ENCODE measurements around the gene CNN1. TPM values are rescaled to one million over a fixed set of nuclear protein-coding genes. Genes with fewer than 3 reads are reported as not detected.
A peak's percentile ranks its signal among the peaks of the same experiment; 100 is the strongest.

The CNN1 gene
- total RNA-seq, 4 donors from 2014 or later = 2,283 to 3,774 (median 3,072) TPM

DNA sequence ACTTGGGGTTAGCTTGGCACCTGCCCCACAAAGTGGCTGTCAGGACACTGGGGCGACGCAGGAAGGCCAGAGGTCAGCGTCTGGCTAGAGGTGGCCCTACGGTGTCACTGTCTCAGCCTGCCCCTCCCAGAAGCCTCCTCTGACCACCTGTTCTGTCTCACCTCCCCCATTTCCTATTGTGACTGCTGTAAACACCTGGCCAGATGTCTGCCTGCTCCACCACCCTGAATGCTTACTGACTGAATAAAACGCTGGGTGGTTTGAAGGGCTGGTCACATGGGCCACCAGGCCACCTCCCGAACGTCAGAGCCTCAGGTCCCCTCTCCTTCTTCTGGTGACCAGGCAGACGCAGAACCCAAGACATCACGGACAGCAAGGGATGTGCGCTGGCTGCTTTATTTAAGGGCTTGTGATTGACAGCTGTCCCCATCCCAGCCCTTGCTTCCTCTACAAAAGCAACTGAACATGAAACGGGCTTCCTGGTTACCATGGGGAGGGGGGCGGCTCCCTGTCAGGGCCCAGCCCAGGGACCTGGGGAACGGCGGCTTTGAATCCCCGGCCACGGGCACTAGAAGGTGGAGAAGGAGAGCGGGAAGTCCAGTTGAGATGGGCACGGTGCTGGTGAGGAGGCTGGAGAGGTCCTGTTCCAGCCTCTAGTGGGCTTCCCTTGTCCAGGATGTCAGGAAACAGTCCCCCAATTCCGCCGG lies 14.2 kb downstream of the CNN1 start:
- Histone ChIP-seq H3K27ac (peak overlapping the region; percentile 80 to 95 (median 86)), H3K27me3 (no peaks in the 10 kb centered on the region), H3K4me1 (peaks cover 0 to 66% (median 9%) of the 10 kb centered on the region in 3 donors), H3K9me3 (no peaks in the 10 kb centered on the region), H3K4me3 (no peak overlapping the region), H3K36me3 (peaks cover 0 to 78% of the 10 kb centered on the region in 2 donors)
- TF ChIP-seq EP300 (IDR thresholded peaks at IDR 0.05) = no peak
- TF ChIP-seq, protein P1, sequence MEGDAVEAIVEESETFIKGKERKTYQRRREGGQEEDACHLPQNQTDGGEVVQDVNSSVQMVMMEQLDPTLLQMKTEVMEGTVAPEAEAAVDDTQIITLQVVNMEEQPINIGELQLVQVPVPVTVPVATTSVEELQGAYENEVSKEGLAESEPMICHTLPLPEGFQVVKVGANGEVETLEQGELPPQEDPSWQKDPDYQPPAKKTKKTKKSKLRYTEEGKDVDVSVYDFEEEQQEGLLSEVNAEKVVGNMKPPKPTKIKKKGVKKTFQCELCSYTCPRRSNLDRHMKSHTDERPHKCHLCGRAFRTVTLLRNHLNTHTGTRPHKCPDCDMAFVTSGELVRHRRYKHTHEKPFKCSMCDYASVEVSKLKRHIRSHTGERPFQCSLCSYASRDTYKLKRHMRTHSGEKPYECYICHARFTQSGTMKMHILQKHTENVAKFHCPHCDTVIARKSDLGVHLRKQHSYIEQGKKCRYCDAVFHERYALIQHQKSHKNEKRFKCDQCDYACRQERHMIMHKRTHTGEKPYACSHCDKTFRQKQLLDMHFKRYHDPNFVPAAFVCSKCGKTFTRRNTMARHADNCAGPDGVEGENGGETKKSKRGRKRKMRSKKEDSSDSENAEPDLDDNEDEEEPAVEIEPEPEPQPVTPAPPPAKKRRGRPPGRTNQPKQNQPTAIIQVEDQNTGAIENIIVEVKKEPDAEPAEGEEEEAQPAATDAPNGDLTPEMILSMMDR (IDR thresholded peaks at IDR 0.05) = no peak
- TF ChIP-seq POLR2A (IDR thresholded peaks at IDR 0.05) = no peak
- no peak for TF ChIP-seq POLR2AphosphoS5 (IDR thresholded peaks at IDR 0.05)
- WGBS, 2 donors (ENCODE audit: low coverage in 1 of 2) = 71% methylated on average over 4 of the region's 20 CpGs; no CpG with 5 or more reads in 1 of the 2 donors
- ATAC-seq = no peak

DNA sequence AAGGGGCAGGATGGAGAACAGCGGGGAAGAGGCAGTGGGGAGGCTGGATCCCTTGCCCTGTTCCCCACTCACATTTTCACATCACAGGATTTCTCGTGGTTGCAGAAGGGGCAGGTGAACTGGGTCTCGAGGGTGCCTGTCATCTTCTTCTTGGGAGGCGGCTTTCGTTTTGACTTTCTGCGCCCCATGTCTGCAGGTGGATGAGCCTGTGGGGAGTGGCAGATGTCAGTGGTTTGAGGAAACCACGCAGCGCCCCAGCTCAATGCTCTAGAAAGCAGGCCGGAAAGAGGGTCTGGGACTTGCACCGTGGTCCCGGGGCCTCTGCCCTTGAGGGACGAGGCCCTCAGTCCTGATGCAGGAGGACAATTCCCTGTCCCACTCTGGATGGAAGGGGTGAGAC lies 15.5 kb downstream of the CNN1 start:
- Histone ChIP-seq H3K27me3 (no peaks in the 10 kb centered on the region), H3K4me1 (peaks cover 0 to 63% (median 17%) of the 10 kb centered on the region in 3 donors), H3K4me3 (no peak overlapping the region), H3K27ac (peak overlapping the region in 1 of 4 donors; percentile 95), H3K36me3 (peaks cover 0 to 64% of the 10 kb centered on the region in 2 donors), H3K9me3 (no peaks in the 10 kb centered on the region)
- 80 to 88% methylated on average over 1 of the region's 12 CpGs for WGBS, 2 donors (ENCODE audit: low coverage in 1 of 2)
- ATAC-seq = no peak
- TF ChIP-seq POLR2AphosphoS5 (IDR thresholded peaks at IDR 0.05) = no peak
- TF ChIP-seq, protein P1 (IDR thresholded peaks at IDR 0.05) = no peak
- TF ChIP-seq EP300 (IDR thresholded peaks at IDR 0.05) = no peak
- TF ChIP-seq POLR2A (IDR thresholded peaks at IDR 0.05) = no peak

DNA sequence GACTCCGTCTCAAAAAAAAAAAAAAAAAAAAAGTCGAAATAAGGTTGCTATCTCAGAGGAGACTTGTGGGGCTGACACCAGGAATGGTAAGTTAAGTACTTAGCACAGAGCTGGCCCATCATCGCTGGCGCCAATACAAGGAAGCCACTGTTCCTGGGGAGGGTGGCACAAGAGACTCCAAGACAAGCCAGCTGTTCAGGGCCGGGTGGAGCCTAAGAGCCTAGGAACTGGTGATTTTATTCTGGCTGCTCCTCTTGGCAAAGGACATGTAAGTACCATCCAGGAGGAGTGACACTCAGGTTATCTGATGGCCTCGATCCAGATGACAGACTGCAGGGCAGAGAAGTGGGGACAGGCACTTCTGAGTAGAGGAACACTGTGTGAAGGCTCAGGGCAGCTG lies 16.6 kb downstream of the CNN1 start:
- H3K4me1 ChIP-seq = peaks cover 0 to 62% (median 17%) of the 10 kb centered on the region in 3 donors
- H3K27me3 ChIP-seq = no peaks in the 10 kb centered on the region
- no peaks in the 10 kb centered on the region for H3K9me3 ChIP-seq
- ATAC-seq = no peak
- WGBS, 2 donors (ENCODE audit: low coverage in 1 of 2) = 65 to 82% methylated on average over 4 of the region's 6 CpGs
- no peak overlapping the region for H3K27ac ChIP-seq
- H3K36me3 ChIP-seq = peaks cover 0 to 54% of the 10 kb centered on the region in 2 donors
- H3K4me3 ChIP-seq = no peak overlapping the region
- TF ChIP-seq POLR2AphosphoS5 (IDR thresholded peaks at IDR 0.05) (no peak), POLR2A (IDR thresholded peaks at IDR 0.05) (no peak), EP300 (IDR thresholded peaks at IDR 0.05) (no peak)
- TF ChIP-seq, protein P1 (IDR thresholded peaks at IDR 0.05) = no peak

DNA sequence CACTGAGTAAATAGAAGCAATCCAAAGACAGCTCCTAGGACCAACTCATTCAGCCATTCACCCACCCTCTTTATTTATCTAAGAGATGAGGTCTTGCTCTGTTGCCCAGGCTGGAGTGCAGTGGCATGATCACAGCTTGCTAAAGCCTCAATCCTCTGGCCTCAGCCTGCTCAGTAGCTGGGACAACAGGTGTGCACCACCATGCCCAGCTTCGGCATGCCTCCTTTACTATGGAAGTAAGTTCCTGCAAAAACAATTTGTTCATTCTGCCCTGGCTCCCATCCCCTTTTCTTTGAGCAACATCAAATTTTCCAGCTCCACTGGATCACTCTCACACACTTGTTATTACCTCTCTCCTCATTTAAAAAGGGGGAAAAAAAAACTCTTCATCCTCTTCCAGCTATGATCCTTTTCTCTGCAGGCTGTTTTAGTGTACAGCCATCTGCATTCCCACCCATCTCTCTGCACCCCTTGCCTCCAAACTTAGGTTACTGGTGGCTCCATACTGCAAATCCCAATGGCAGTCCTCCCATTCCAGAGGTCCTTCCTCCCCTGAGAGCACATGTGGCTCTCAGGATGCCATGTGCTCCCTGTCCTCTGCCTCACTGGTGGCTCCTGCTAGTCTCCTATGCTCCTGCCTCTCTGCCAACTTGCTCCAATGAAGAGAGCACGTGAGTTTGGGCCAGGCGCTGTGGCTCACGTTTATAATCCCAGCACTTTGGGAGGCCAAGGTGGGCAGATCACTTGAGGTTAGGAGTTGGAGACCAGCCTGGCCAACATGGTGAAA lies 18.2 kb downstream of the CNN1 start:
- H3K4me1 ChIP-seq = peaks cover 0 to 52% (median 17%) of the 10 kb centered on the region in 3 donors
- TF ChIP-seq, protein P1 (IDR thresholded peaks at IDR 0.05) = no peak
- TF ChIP-seq POLR2AphosphoS5 (IDR thresholded peaks at IDR 0.05) (no peak), POLR2A (IDR thresholded peaks at IDR 0.05) (no peak), EP300 (IDR thresholded peaks at IDR 0.05) (no peak)
- no peaks in the 10 kb centered on the region for H3K27me3 ChIP-seq
- peaks cover 0 to 49% of the 10 kb centered on the region in 2 donors for H3K36me3 ChIP-seq
- WGBS, 2 donors (ENCODE audit: low coverage in 1 of 2) = 80 to 90% methylated on average over 1 to 2 of the region's 4 CpGs
- H3K9me3 ChIP-seq = no peaks in the 10 kb centered on the region
- H3K4me3 ChIP-seq = no peak overlapping the region
- no peak overlapping the region for H3K27ac ChIP-seq
- ATAC-seq = no peak
